Lower leg skin (tissue), 3 donors: ENCODE measurements around the gene PPP1R13B.

Experiments used
- CTCF ChIP-seq, 3 donors: fragments of 450-650 bp; IDR thresholded peaks; one replicate each; pipeline ENCODE4 v1.5.1; 2016; ENCODE audit warnings: antibody characterized with exemption in 3 of 3, mild to moderate bottlenecking in 3 of 3, moderate library complexity in 2 of 3
- POLR2A ChIP-seq, 2 donors: fragments of 450-650 bp; IDR thresholded peaks; one replicate each; pipeline ENCODE4 v1.6.1; 2016 to 2017; ENCODE audit warnings: antibody characterized with exemption in 2 of 2, mild to moderate bottlenecking in 1 of 2, moderate library complexity in 1 of 2

- no peak for TF ChIP-seq POLR2A (IDR thresholded peaks at IDR 0.05)
- TF ChIP-seq CTCF (IDR thresholded peaks at IDR 0.05): no peak
Measured at GRCh38 chr14:103770500-103770899, 76.9 kb downstream of the PPP1R13B start.
